GM12878 (cell line): ENCODE measurements around the gene NCF2. TPM values are rescaled to one million over a fixed set of nuclear protein-coding genes. Genes with fewer than 3 reads are reported as not detected.

Experiments used
- ESRRA ChIP-seq: IDR thresholded peaks from 2 replicates; pipeline ENCODE4 v1.6.1; 2012; ENCODE audit warnings: mild to moderate bottlenecking, low read length, improper control_type of control experiment
- HDAC2 ChIP-seq: fragments of 200-600 bp; sonication (generic); IDR thresholded peaks from 2 replicates; pipeline ENCODE4 v1.6.1; 2017
- MEF2A ChIP-seq: IDR thresholded peaks from 2 replicates; pipeline ENCODE4 v1.6.1; 2011; ENCODE audit warnings: low read depth, mild to moderate bottlenecking, low read length, moderate library complexity; ENCODE audit not compliant: insufficient read depth
- MXI1 ChIP-seq: fragments of 150-350 bp; IDR thresholded peaks from 2 replicates; pipeline ENCODE4 v1.6.1; 2011; ENCODE audit warnings: low read depth, mild to moderate bottlenecking, inconsistent platforms, low read length, improper control_type of control experiment
- MYB ChIP-seq: fragments of 150-350 bp; IDR thresholded peaks from 2 replicates; pipeline ENCODE4 v1.6.1; 2014; ENCODE audit warnings: mild to moderate bottlenecking, low read depth, low read length, borderline replicate concordance
- NFYA ChIP-seq: IDR thresholded peaks from 2 replicates; pipeline ENCODE4 v1.6.1; 2011; ENCODE audit warnings: low read depth, mild to moderate bottlenecking, low read length, improper control_type of control experiment, borderline replicate concordance
- POLR2AphosphoS2 ChIP-seq: IDR thresholded peaks from 2 replicates; pipeline ENCODE4 v1.6.1; 2011; ENCODE audit warnings: low read depth, mild to moderate bottlenecking, low read length, improper control_type of control experiment, moderate library complexity
- RAD51 ChIP-seq: fragments of 450-650 bp; IDR thresholded peaks from 2 replicates; pipeline ENCODE4 v1.6.1; 2016; ENCODE audit warnings: moderate library complexity, mild to moderate bottlenecking, inconsistent platforms
- SMAD1 ChIP-seq: fragments of 450-650 bp; IDR thresholded peaks from 2 replicates; pipeline ENCODE4 v1.6.1; 2018; ENCODE audit warnings: mild to moderate bottlenecking, low read depth; ENCODE audit not compliant: partially characterized antibody
- SPI1 ChIP-seq: IDR thresholded peaks from 2 replicates; pipeline ENCODE4 v1.6.1; 2011; ENCODE audit warnings: low read depth, mild to moderate bottlenecking, low read length, moderate library complexity, borderline replicate concordance; ENCODE audit not compliant: insufficient read depth
- polyA plus RNA-seq, 11 experiments: library from polyadenylated mRNA; depleted of rRNA in 4 of 11; unstranded in 6 of 11; stranded (reverse) in 5 of 11; fragments of >200 nt; fragmentation: Nextera tagmentation in 4 of 11; fragmentation: Illumina TruSeq in 1 of 11; extraction: Ambion mirVana in 4 of 11; extraction: Trizol in 1 of 11; gene quantifications; 1 replicate in 1 of 11; 2 replicates in 10 of 11; pipeline versions ENCODE4 v1.2.1 to v1.2.3, GENCODE V29; 2011 to 2016; ENCODE audit warnings: inconsistent platforms in 2 of 11, missing spikeins in 2 of 11, low read depth in 1 of 11
- total RNA-seq, 4 experiments: library from RNA; depleted of rRNA in 3 of 4; stranded (reverse); fragments of >200 nt in 3 of 4; fragmentation: Illumina TruSeq in 1 of 4; extraction: Trizol in 1 of 4; gene quantifications; 2 replicates each; pipeline versions ENCODE4 v1.2.1 to v1.2.3, GENCODE V29; 2013 to 2021
- TF ChIP-seq, protein P1 (sequence below): fragments of 450-650 bp; IDR thresholded peaks from 2 replicates; pipeline ENCODE4 v1.6.1; 2016; ENCODE audit warnings: mild to moderate bottlenecking, moderate library complexity, borderline replicate concordance
- TF ChIP-seq, protein P2 (sequence below): fragments of 450-650 bp; formaldehyde crosslinking; IDR thresholded peaks from 2 replicates; pipeline ENCODE4 v1.4.0; 2020; ENCODE audit warnings: mild to moderate bottlenecking, moderate library complexity
- TF ChIP-seq, protein P3 (sequence below): fragments of 450-650 bp; formaldehyde crosslinking; IDR thresholded peaks from 2 replicates; pipeline ENCODE4 v1.5.0; 2022; ENCODE audit warnings: mild to moderate bottlenecking, missing genetic modification characterization
- TF ChIP-seq, protein P4 (sequence below): fragments of 450-650 bp; IDR thresholded peaks from 2 replicates; pipeline ENCODE4 v1.6.1; 2017; ENCODE audit warnings: low read depth, mild to moderate bottlenecking, moderate library complexity

Gene NCF2
- total and polyA plus RNA-seq, 10 of the 15 experiments (the other 5 are each of a cell fraction or from before 2014, with no cell fraction given) = 31.4 to 256 (median 77.1) TPM

DNA sequence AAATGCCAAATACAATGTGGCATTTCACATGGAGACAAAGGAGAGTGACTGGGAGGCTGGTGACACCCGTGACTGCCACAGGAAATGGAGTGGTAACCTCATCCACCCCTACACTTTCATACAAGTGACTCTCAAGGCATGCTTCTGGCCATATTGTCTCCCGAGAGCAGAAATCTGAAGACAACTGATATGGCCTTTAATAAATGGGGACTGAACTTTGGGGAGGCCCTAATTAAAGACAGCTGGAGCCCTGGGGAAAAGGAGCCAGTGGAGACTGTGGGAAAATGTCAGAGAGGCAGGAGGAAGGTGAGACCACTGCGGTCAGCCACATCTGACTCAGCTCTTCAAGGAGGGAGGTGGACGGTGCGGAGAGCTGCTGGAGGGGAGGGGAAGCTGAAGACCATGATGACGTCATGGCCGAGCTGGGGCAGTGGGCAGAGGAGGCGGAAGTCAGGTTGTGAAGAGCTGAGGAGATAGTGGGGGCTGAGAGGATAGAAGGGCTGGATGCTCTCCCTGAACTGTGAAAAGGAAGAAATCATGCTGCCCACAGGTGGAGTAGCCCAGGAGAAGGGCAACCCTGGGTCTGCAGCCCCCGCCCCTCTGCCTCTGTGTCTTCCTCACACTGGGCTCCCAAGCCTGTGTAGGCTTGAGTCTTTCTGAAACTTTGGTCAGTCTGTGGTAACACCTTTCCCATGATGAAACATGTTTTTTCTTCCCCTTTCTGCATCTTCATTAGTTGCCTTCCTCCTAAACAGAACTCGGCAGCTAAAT is 14.0 kb upstream of the NCF2 start (continued):
- TF ChIP-seq, protein P1, sequence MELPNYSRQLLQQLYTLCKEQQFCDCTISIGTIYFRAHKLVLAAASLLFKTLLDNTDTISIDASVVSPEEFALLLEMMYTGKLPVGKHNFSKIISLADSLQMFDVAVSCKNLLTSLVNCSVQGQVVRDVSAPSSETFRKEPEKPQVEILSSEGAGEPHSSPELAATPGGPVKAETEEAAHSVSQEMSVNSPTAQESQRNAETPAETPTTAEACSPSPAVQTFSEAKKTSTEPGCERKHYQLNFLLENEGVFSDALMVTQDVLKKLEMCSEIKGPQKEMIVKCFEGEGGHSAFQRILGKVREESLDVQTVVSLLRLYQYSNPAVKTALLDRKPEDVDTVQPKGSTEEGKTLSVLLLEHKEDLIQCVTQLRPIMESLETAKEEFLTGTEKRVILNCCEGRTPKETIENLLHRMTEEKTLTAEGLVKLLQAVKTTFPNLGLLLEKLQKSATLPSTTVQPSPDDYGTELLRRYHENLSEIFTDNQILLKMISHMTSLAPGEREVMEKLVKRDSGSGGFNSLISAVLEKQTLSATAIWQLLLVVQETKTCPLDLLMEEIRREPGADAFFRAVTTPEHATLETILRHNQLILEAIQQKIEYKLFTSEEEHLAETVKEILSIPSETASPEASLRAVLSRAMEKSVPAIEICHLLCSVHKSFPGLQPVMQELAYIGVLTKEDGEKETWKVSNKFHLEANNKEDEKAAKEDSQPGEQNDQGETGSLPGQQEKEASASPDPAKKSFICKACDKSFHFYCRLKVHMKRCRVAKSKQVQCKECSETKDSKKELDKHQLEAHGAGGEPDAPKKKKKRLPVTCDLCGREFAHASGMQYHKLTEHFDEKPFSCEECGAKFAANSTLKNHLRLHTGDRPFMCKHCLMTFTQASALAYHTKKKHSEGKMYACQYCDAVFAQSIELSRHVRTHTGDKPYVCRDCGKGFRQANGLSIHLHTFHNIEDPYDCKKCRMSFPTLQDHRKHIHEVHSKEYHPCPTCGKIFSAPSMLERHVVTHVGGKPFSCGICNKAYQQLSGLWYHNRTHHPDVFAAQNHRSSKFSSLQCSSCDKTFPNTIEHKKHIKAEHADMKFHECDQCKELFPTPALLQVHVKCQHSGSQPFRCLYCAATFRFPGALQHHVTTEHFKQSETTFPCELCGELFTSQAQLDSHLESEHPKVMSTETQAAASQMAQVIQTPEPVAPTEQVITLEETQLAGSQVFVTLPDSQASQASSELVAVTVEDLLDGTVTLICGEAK = no peak; the same call in 1 of the 2 replicates
- TF ChIP-seq, protein P2, sequence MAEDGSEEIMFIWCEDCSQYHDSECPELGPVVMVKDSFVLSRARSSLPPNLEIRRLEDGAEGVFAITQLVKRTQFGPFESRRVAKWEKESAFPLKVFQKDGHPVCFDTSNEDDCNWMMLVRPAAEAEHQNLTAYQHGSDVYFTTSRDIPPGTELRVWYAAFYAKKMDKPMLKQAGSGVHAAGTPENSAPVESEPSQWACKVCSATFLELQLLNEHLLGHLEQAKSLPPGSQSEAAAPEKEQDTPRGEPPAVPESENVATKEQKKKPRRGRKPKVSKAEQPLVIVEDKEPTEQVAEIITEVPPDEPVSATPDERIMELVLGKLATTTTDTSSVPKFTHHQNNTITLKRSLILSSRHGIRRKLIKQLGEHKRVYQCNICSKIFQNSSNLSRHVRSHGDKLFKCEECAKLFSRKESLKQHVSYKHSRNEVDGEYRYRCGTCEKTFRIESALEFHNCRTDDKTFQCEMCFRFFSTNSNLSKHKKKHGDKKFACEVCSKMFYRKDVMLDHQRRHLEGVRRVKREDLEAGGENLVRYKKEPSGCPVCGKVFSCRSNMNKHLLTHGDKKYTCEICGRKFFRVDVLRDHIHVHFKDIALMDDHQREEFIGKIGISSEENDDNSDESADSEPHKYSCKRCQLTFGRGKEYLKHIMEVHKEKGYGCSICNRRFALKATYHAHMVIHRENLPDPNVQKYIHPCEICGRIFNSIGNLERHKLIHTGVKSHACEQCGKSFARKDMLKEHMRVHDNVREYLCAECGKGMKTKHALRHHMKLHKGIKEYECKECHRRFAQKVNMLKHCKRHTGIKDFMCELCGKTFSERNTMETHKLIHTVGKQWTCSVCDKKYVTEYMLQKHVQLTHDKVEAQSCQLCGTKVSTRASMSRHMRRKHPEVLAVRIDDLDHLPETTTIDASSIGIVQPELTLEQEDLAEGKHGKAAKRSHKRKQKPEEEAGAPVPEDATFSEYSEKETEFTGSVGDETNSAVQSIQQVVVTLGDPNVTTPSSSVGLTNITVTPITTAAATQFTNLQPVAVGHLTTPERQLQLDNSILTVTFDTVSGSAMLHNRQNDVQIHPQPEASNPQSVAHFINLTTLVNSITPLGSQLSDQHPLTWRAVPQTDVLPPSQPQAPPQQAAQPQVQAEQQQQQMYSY (CRISPR knock-in tag) = peak; percentile 89
- TF ChIP-seq SPI1 = peak; percentile 61; the same call in 1 of the 2 replicates
- TF ChIP-seq MEF2A = no peak
- no peak for TF ChIP-seq RAD51
- TF ChIP-seq NFYA = no peak
- TF ChIP-seq MYB = no peak
- peak; percentile 87 for TF ChIP-seq SMAD1
- TF ChIP-seq, protein P3, sequence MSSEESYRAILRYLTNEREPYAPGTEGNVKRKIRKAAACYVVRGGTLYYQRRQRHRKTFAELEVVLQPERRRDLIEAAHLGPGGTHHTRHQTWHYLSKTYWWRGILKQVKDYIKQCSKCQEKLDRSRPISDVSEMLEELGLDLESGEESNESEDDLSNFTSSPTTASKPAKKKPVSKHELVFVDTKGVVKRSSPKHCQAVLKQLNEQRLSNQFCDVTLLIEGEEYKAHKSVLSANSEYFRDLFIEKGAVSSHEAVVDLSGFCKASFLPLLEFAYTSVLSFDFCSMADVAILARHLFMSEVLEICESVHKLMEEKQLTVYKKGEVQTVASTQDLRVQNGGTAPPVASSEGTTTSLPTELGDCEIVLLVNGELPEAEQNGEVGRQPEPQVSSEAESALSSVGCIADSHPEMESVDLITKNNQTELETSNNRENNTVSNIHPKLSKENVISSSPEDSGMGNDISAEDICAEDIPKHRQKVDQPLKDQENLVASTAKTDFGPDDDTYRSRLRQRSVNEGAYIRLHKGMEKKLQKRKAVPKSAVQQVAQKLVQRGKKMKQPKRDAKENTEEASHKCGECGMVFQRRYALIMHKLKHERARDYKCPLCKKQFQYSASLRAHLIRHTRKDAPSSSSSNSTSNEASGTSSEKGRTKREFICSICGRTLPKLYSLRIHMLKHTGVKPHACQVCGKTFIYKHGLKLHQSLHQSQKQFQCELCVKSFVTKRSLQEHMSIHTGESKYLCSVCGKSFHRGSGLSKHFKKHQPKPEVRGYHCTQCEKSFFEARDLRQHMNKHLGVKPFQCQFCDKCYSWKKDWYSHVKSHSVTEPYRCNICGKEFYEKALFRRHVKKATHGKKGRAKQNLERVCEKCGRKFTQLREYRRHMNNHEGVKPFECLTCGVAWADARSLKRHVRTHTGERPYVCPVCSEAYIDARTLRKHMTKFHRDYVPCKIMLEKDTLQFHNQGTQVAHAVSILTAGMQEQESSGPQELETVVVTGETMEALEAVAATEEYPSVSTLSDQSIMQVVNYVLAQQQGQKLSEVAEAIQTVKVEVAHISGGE (CRISPR knock-in tag) = no peak
- no peak for TF ChIP-seq ESRRA
- TF ChIP-seq MXI1 = peak; percentile 46
- no peak for TF ChIP-seq HDAC2
- TF ChIP-seq, protein P4, sequence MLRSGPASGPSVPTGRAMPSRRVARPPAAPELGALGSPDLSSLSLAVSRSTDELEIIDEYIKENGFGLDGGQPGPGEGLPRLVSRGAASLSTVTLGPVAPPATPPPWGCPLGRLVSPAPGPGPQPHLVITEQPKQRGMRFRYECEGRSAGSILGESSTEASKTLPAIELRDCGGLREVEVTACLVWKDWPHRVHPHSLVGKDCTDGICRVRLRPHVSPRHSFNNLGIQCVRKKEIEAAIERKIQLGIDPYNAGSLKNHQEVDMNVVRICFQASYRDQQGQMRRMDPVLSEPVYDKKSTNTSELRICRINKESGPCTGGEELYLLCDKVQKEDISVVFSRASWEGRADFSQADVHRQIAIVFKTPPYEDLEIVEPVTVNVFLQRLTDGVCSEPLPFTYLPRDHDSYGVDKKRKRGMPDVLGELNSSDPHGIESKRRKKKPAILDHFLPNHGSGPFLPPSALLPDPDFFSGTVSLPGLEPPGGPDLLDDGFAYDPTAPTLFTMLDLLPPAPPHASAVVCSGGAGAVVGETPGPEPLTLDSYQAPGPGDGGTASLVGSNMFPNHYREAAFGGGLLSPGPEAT = peak; percentile 92
- TF ChIP-seq POLR2AphosphoS2 = no peak; the same call in 1 of the 2 replicates
